GM12878 (cell line): Measurements from ENCODE around the gene KCNQ1. TPM values are rescaled to one million over a fixed set of nuclear protein-coding genes. Genes with fewer than 3 reads are reported as not detected.

Experiments used
- ATAC-seq: fragments of 200-7000 bp; cut with Tn5 transposase; 3 replicates; pipeline ENCODE4 v1.9.1; 2020; ENCODE audit warnings: mild to moderate bottlenecking, moderate library complexity
- BruUV-seq: library from RNA; stranded (reverse); fragments of 400-500 nt; replicated peaks from 2 replicates; lab custom pipeline; 2021; lab: Mats Ljungman, UMichigan
- CTCF ChIA-PET: fragments of 300-600 bp; sonication (Branson Sonifier 250); formaldehyde crosslinking; extraction: SDS; loops from one replicate; lab custom pipeline; 2021; ENCODE audit warnings: inconsistent platforms; lab: Yijun Ruan, JAX
- POLR2A ChIA-PET: fragments of 350-600 bp; formaldehyde crosslinking; extraction: SDS; loops from one replicate; lab custom pipeline; 2021; ENCODE audit warnings: inconsistent platforms; lab: Charles Lee
- RAD21 ChIA-PET: fragments of 300-600 bp; sonication (Branson Sonifier 250); formaldehyde crosslinking; loops from one replicate; lab custom pipeline; 2023; ENCODE audit warnings: antibody characterized with exemption; ENCODE audit not compliant: unreplicated experiment; lab: Charles Lee
- SMC1A ChIA-PET: fragments of 300-600 bp; sonication (Branson Sonifier 250); formaldehyde crosslinking; loops from one replicate; lab custom pipeline; 2023; ENCODE audit not compliant: unreplicated experiment, uncharacterized antibody; lab: Charles Lee
- DNase-seq: peaks from one replicate; pipeline ENCODE4 v3.0.0-alpha.2; 2011; ENCODE audit warnings: low read depth, low spot score
- FAIRE-seq: peaks from 3 replicates; lab custom pipeline; 2011; peaks lifted over from hg19 to GRCh38; lab: Jason Lieb, UNC
- H2AFZ ChIP-seq: 2 replicates; pipeline ENCODE4 v1.6.0; 2011; ENCODE audit warnings: low read depth, low read length, control low read depth; ENCODE audit not compliant: control insufficient read depth
- H3K27ac ChIP-seq: 2 replicates; pipeline ENCODE4 v1.5.1; 2011; ENCODE audit warnings: control low read depth; ENCODE audit not compliant: control insufficient read depth, insufficient read depth
- H3K27me3 ChIP-seq, 2 experiments: replicated peaks in 1 of 2; 2 replicates each; pipeline versions ENCODE4 v1.6.0 to v1.6.1; 2011; ENCODE audit warnings: low read length in 1 of 2; ENCODE audit not compliant: control insufficient read depth in 2 of 2, insufficient read depth in 2 of 2
- H3K36me3 ChIP-seq, 2 experiments: 2 replicates each; pipeline ENCODE4 v1.5.1; 2011; ENCODE audit warnings: low read length in 1 of 2; ENCODE audit not compliant: control insufficient read depth in 2 of 2, insufficient read depth in 2 of 2
- H3K4me1 ChIP-seq: 2 replicates; pipeline ENCODE4 v1.6.1; 2011; ENCODE audit warnings: mild to moderate bottlenecking, low read length, moderate library complexity, mixed read lengths; ENCODE audit not compliant: control insufficient read depth, insufficient read depth
- H3K4me2 ChIP-seq: 2 replicates; pipeline ENCODE4 v1.6.0; 2011; ENCODE audit warnings: control low read depth; ENCODE audit not compliant: control insufficient read depth, insufficient read depth
- H3K4me3 ChIP-seq: fragments of 200-600 bp; sonication (generic); 2 replicates; pipeline ENCODE4 v1.5.1; 2016
- H3K79me2 ChIP-seq: 2 replicates; pipeline ENCODE4 v1.6.0; 2011; ENCODE audit warnings: low read length; ENCODE audit not compliant: control insufficient read depth, insufficient read depth
- H3K9ac ChIP-seq: 2 replicates; pipeline ENCODE4 v1.8.0; 2011; ENCODE audit warnings: low read length, control low read depth, mixed read lengths; ENCODE audit not compliant: control insufficient read depth, insufficient read depth
- H3K9me3 ChIP-seq: replicated peaks from 3 replicates; pipeline ENCODE4 v1.5.1; 2011; ENCODE audit warnings: mild to moderate bottlenecking, low read length; ENCODE audit not compliant: control insufficient read depth, insufficient read depth
- H4K20me1 ChIP-seq: 2 replicates; pipeline ENCODE4 v1.6.0; 2011; ENCODE audit not compliant: control insufficient read depth, insufficient read depth
- IRF5 ChIP-seq: fragments of 450-650 bp; IDR thresholded peaks from 2 replicates; pipeline ENCODE4 v1.6.1; 2017; ENCODE audit warnings: borderline replicate concordance
- MEF2B ChIP-seq: fragments of 450-650 bp; IDR thresholded peaks from 2 replicates; pipeline ENCODE4 v1.6.1; 2018; ENCODE audit warnings: mild to moderate bottlenecking, moderate library complexity; ENCODE audit not compliant: partially characterized antibody, poor library complexity, severe bottlenecking
- NR2C2 ChIP-seq: IDR thresholded peaks from 2 replicates; pipeline ENCODE4 v1.6.1; 2011; ENCODE audit warnings: borderline replicate concordance, low read depth; ENCODE audit not compliant: control insufficient read depth, insufficient read length
- RUNX3 ChIP-seq: IDR thresholded peaks from 2 replicates; pipeline ENCODE4 v1.6.1; 2012; ENCODE audit warnings: low read length, inconsistent platforms
- SREBF1 ChIP-seq: IDR thresholded peaks from 2 replicates; pipeline ENCODE4 v1.6.1; 2012; ENCODE audit warnings: mild to moderate bottlenecking, low read length
- SREBF2 ChIP-seq: IDR thresholded peaks from 2 replicates; pipeline ENCODE4 v1.6.1; 2012; ENCODE audit warnings: mild to moderate bottlenecking, low read length
- WGBS: methylation state at CpG from one replicate; pipeline ENCODE4 v1.1.6; 2016; ENCODE audit warnings: low lambda C conversion rate; ENCODE audit not compliant: insufficient replicate concordance, insufficient coverage; ENCODE audit errors: missing lambda C conversion rate; 5-methylcytosine and 5-hydroxymethylcytosine counted together
- in situ Hi-C: fragments of 300-500 bp; cut with MboI; formaldehyde crosslinking; loops from 9 replicates; pipeline ENCODE4 v1.14.3; 2018; ENCODE audit warnings: mixed read lengths
- intact Hi-C: fragments of 100-400 bp; cut with micrococcal nuclease; formaldehyde crosslinking; loops from one replicate; pipeline ENCODE4 v1.14.2; 2022; ENCODE audit not compliant: unreplicated experiment
- polyA plus RNA-seq, 11 experiments: library from polyadenylated mRNA; depleted of rRNA in 4 of 11; unstranded in 6 of 11; stranded (reverse) in 5 of 11; fragments of >200 nt; fragmentation: Nextera tagmentation in 4 of 11; fragmentation: Illumina TruSeq in 1 of 11; extraction: Ambion mirVana in 4 of 11; extraction: Trizol in 1 of 11; gene quantifications; 1 replicate in 1 of 11; 2 replicates in 10 of 11; pipeline versions ENCODE4 v1.2.1 to v1.2.3, GENCODE V29; 2011 to 2016; ENCODE audit warnings: inconsistent platforms in 2 of 11, missing spikeins in 2 of 11, low read depth in 1 of 11
- total RNA-seq, 4 experiments: library from RNA; depleted of rRNA in 3 of 4; stranded (reverse); fragments of >200 nt in 3 of 4; fragmentation: Illumina TruSeq in 1 of 4; extraction: Trizol in 1 of 4; gene quantifications; 2 replicates each; pipeline versions ENCODE4 v1.2.1 to v1.2.3, GENCODE V29; 2013 to 2021
- TF ChIP-seq, protein P1 (sequence below): IDR thresholded peaks from 2 replicates; pipeline ENCODE4 v1.6.1; 2011; ENCODE audit warnings: low read depth, low read length, improper control_type of control experiment, borderline replicate concordance

Gene KCNQ1
- total and polyA plus RNA-seq, 10 of the 15 experiments (the other 5 are each of a cell fraction or from before 2014, with no cell fraction given): 0.03 to 0.15 (median 0.12) TPM; not detected in 7

DNA sequence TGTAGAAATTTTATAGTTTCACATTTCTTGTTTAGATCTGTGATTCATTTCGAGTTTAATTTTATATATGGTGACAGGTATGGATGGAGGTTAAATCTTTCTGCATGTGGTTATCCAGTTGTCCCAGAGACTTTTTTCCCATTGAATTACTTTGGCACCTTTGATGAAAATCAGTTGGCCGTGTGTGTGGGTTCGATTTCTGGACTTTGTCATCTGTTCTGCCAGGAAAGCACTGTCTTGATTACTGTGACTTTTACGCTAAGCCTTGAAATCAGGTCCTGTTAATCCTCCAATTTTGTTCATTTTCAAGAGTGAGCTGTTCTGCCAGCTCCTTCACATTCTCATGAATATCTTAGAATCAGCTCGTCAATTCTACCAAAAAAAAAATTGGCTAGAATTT, 107.4 kb downstream of the KCNQ1 start:
- ChIA-PET RAD21 (no interaction called here), CTCF (no interaction called here), POLR2A (no interaction called here), SMC1A (no interaction called here)
- Histone ChIP-seq H3K79me2 (no peaks in the 10 kb centered on the region), H3K4me3 (no peak overlapping the region), H3K27ac (no peak overlapping the region), H3K36me3 (no peaks in the 10 kb centered on the region), H3K9me3 (no peaks in the 10 kb centered on the region), H4K20me1 (no peaks in the 10 kb centered on the region), H3K27me3 (no peaks in the 10 kb centered on the region; a peak in 2 of 4 replicates), H3K9ac (no peak overlapping the region), H3K4me1 (no peaks in the 10 kb centered on the region), H2AFZ (no peak overlapping the region), H3K4me2 (no peak overlapping the region)
- BruUV-seq: no TSS peak
- no peak for FAIRE-seq
- TF ChIP-seq SREBF1: no peak
- no peak for TF ChIP-seq SREBF2
- no peak for TF ChIP-seq IRF5
- TF ChIP-seq RUNX3: no peak
- TF ChIP-seq MEF2B: no peak
- TF ChIP-seq, protein P1, sequence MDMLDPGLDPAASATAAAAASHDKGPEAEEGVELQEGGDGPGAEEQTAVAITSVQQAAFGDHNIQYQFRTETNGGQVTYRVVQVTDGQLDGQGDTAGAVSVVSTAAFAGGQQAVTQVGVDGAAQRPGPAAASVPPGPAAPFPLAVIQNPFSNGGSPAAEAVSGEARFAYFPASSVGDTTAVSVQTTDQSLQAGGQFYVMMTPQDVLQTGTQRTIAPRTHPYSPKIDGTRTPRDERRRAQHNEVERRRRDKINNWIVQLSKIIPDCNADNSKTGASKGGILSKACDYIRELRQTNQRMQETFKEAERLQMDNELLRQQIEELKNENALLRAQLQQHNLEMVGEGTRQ: no peak
- no peak for TF ChIP-seq NR2C2
- no peak for DNase-seq
- in situ Hi-C loops (no loop called here), intact Hi-C loops (no loop called here)
- no peak for ATAC-seq
- WGBS: 12% methylated on average over 5 of the region's 5 CpGs
